ENCODE measurements around the gene CDHR1.

Gene CDHR1

DNA sequence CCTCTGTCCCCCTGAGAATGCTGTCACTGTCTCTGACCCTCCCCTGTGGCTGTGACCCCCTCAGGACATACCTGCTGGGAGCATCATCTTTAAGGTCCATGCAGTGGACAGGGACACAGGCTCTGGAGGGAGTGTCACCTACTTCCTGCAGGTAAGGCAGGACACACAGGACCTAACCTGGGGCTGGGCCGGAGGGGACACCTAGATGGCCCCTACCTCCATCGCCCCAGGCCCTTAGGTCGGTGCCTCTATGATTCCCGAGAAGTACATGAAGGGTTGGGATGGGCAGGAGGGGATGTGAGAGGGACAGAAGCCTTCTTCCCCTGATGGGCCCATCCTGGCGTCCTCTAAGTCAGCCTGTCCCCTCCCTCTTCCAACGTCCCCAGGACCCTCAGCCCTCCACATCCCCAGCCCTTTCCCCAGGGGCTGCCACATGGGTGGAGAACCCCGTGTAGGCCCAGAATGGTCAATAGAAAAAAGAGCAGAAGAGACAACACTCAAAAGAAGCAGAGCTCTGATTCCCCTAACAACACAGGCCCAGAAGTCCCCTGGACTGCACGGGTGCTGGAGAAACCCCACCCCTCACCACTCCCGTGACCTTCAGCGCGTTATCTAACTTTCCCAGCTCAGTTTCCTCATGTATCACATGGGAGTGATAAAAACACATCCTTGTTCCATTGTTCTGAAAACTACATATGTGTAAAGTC lies 6.4 kb downstream of the CDHR1 start:
- no peak for DNase-seq (ENCODE audit: low read depth in 2 of 2)

DNA sequence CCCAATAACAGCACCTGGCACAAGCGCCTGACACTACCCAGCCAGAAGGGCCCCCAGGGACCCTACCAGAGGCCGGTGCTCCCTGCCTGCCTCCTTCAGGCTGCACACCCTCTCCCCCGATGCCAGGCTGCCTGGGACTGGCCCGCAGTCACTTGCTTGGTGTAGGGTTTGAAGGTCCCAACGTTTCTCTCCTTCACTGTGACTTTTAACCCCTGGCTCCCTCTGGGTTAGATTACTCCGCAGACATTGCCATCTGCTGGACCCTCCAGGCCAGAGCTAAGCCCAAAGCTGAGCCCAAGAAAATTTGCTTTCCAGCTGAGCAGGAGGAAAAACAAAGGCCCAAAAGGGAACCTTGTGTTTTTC lies 6.9 kb downstream of the CDHR1 start:
- DNase-seq (ENCODE audit: low read depth in 2 of 2): no peak

DNA sequence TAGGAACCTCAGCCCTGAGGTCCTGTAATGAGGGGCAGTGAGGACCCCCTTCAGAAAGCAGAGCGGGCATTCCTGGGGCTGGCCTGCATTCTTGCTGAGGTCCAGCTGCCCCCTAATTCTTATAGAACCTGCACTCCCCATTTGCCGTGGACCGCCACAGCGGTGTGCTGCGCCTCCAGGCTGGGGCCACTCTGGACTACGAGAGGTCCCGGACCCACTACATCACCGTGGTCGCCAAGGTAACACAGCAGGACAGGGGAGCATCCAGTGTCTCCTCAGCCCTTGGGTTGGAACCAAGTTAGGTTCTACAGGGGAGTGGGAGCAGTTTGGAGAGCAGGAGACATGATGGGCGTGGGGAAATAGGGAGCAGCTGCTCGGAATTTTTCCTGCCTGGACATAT lies 7.3 kb downstream of the CDHR1 start:
- DNase-seq (ENCODE audit: low read depth in 2 of 2): no peak

DNA sequence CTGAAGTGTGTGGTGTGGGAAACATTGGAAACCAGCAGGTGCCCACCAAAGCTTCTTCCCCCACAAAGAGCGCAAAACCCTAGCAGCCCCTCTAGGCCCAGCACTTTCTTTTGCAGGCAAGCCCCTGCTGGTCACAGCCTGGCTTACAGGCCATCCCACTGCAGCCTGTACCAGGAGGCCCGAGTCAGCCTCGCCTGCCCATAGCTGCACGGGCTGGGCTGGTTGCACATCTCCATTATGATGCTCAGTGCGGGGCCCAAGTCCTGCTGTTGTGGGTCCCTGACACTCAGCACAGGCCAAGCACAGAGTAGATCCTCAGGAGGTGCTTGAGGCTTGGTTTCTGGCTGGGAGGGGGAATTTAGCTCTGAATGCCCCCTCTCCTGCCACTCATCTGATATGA lies 8.0 kb downstream of the CDHR1 start:
- no peak for DNase-seq (ENCODE audit: low read depth in 2 of 2)

DNA sequence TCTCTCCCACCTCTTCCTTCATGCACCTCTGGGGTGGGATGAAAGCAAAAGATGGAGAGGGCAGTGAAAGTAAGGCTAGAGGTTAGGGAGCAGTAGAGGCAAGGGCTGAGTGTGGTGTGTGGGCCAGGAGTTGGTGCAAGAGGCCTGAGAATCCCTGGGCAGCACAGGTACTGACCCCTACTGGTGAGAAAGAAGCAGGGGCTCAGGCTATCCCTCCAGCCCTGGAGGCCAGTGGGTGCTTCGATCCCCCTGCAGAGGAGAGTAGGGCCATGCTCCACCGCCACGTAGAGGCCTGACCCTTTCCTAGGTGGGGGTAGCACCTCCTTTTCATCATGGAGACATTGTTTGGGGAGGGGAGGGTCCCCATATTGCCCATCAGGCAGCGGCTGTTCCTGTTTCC lies 9.8 kb downstream of the CDHR1 start:
- DNase-seq (ENCODE audit: low read depth in 2 of 2): no peak

DNA sequence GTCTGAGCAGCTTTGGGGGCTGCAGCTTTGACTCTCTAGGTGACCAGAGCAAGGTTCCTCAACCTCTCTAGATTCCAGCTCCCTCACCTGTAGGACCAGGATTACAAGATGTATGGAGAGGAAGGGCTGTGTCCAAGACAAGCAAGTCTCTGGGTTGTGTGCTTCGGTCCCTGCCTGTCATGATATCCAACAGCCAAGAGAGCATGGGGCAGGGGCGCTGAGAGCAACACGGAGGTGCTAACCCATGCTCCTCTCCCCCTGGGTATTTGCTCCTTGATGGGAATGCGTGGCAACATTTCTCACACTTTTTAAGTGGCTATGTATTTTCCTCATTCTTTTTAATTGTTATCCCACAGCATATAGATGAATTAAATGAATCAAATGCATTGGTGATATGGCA lies 10.3 kb downstream of the CDHR1 start:
- no peak for DNase-seq (ENCODE audit: low read depth in 2 of 2)

DNA sequence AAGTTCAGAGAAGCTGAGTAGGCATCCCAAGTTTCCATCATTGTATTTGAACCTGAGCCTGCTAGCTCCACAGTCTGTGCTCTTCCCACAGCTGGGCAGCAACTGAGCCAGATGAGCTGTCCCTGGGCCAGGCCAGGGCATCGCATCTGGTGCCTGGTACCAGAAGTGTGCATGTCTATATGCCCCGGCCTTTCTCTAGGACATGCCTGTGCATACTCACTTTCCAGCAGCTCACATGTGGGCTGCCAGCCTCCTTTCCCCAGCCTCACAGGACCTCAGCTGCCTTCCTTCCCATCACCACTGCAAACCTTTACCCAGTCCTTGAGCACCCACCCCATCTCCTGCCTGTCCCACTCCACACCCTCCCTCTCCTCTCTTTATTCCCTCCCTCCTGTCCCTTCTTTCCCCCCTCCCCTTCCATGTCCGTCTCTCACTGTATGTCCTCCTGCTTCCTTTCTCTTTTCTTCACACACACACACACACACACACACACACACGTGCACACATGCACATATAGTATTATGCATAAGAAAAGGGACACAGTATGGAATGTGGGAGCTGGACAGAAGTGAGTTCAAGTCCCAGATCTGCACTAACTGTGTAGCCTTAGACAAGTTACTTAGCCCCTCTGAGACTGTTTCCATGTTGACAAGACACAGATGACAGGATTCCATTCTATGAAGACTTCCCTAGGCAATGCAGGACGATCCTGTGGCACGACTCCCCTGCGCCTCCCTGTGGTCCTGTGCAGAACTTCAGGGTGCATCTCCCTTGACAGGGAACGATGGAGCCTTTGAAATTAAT lies 10.9 kb downstream of the CDHR1 start:
- DNase-seq (ENCODE audit: low read depth in 2 of 2): peak; percentile 37 to 49

DNA sequence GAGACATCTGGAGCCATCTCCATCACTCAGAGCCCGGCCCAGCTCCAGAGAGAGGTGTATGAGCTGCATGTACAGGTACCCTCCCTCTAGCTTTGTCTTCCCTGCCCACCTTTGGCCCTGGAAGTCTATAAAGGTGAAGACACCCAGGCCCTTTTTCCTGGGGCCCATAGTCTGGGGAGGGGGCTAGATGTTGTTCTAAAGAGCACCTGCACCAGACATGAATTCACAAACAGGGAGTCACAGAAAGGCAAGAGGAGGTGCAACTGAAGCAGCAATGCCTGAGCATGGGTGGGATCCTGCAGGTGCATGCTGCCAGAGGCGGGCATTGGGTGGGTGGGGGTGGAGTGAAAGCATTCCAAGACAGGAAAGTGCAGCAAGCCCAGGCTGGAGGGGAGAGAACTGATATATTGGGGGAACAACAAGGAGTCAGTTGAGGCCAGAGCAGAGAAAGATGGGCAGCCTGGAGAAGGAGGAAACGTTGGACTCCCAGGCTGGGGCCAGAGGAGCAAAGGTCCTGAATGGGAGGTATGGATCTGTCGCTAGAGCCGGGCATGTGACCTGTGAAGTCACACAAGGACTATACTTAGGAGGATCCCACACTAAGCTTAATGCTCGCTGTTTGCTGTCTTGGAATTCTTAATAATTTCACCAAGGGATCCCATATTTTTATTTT lies 11.7 kb downstream of the CDHR1 start:
- DNase-seq (ENCODE audit: low read depth in 2 of 2): no peak

DNA sequence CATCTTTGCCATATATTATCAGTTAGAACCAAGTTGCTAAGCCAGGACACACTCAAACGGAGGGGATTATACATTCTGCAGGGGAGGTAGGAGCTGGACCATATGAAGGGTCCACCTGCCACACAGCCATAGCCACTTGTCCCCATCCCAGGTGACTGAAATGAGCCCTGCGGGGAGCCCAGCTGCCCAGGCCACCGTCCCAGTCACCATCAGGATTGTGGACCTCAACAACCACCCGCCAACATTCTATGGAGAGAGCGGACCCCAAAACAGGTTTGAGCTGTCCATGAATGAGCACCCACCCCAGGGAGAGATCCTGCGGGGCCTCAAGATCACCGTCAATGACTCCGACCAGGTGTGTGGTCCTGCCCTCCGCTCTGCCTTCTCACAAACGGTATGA lies 13.7 kb downstream of the CDHR1 start:
- no peak for DNase-seq (ENCODE audit: low read depth in 2 of 2)

DNA sequence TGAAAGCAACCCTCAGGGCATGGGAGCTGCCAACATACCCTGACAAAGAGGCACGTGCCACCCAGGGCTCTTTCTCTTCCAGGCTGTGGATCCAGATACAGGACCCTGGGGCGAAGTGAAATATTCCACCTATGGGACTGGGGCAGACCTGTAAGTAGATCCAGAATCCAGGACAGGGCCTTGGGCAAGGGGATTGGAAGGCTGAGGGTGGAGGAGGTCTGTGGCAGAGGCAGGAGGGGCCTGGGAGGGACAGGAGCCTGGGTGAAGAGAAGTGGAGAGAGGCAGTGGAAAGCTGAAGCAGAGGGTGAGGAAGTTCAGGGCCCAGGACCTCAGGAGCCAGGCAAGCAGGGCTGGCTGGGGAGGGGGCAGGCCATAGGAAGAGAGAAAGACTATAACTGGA lies 17.2 kb downstream of the CDHR1 start:
- no peak for DNase-seq (ENCODE audit: low read depth in 2 of 2)

DNA sequence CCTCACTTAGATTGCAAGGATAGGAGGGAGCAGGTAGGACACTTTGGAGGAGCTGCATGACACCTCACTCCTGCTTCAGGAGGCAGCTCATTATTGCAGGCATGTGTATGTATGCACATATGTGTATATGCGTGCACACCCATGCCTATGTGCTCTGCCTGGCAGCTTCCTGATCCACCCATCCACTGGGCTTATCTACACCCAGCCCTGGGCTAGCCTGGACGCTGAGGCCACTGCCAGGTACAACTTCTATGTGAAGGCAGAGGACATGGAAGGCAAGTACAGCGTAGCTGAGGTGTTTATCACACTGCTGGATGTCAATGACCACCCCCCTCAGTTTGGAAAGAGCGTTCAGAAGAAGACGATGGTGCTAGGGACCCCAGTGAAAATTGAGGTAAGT lies 17.7 kb downstream of the CDHR1 start:
- no peak for DNase-seq (ENCODE audit: low read depth in 2 of 2)

DNA sequence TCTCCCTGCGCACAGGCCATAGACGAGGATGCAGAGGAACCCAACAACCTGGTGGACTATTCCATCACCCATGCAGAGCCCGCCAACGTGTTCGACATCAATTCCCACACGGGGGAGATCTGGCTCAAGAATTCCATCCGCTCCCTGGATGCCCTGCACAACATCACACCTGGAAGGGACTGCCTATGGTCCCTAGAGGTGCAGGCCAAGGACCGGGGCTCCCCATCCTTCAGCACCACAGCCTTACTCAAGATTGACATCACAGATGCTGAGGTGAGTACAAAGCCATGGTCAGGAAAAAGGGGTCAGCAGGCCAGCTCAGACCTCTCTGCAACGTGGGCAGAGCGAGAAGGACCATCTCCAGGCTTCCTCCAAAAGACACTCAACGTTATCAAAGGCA lies 18.7 kb downstream of the CDHR1 start:
- DNase-seq (ENCODE audit: low read depth in 2 of 2): no peak

DNA sequence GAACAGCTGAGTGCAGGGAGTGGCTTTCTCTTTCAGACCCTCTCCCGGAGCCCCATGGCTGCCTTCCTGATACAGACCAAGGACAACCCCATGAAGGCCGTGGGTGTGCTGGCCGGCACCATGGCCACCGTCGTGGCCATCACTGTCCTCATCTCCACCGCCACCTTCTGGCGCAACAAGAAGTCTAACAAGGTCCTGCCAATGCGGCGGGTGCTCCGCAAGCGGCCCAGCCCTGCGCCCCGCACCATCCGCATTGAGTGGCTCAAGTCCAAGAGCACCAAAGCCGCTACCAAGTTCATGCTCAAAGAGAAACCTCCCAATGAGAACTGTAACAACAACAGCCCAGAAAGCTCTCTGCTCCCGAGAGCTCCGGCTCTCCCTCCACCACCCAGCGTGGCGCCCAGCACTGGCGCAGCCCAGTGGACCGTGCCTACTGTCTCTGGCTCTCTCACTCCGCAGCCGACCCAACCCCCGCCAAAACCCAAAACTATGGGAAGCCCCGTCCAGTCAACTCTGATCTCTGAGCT lies 19.8 kb downstream of the CDHR1 start:
- DNase-seq (ENCODE audit: low read depth in 2 of 2): no peak

DNA sequence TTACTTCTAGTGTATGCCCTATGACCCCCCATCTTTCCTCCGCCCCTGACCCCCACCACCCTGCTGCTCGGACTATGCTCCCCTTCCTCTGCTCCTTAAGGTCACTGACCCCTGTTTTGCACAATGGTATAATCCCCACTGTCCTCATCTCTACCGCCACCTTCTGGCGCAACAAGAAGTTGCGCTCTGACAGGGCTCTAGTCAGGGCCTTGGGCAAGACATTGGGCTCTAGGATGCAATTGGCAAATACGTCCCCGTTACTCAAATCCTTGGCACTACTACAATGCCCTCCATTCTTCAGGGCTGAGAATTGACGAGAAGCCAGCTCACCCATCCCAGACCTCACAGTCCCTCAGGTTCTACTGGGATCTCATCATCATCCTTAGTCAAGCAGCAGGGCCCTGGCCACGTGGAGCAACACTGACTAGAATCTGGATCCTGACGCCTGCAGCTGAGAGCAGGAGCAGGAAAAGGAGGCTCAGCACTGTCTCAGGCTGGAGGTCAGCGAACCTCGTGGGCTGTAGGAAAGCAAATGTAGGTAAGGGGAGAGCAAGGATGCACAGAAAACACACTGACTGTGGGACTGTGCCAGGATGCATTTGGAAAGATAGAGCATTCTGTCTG lies 20.4 kb downstream of the CDHR1 start:
- DNase-seq (ENCODE audit: low read depth in 2 of 2): no peak

DNA sequence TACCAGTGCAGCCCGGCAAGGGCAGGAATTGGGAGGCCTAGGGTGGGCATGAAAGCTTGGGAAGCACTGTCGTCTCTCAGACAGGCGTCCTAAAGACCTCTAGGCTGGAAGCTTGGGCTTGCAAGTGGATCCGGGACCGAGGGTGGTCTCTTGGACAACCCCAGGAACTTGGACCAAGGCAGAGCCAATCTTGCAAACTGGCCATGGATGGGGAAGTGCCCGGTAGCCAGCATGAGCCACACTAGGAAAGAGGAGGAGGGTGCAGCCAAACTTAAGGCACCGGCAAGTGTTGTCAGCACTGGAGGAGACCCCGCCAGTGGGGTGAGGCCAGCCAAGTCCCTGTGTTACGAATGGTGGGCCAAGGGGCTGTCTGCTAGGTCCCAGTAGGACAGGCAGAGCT lies 22.5 kb downstream of the CDHR1 start:
- DNase-seq (ENCODE audit: low read depth in 2 of 2): no peak

DNA sequence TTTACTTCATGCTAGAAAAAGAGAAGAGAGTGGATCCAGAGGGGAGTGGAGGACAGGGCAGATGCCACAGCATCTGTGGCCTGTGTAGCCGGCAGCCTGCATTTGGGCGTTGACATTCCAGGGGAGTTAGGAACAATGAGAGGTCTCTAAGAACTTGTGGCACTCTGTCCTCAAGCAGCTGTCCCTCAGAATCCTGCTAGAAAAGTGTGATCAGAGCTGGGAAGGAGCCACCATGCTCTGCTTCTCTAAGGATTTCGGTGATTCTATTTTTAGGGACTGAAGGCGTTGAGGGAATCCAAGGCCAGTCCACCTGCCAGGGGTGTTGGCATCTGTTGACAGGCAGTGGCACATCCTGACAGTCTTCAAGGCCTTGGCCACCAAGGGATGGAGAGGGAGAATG lies 23.4 kb downstream of the CDHR1 start:
- DNase-seq (ENCODE audit: low read depth in 2 of 2): no peak

DNA sequence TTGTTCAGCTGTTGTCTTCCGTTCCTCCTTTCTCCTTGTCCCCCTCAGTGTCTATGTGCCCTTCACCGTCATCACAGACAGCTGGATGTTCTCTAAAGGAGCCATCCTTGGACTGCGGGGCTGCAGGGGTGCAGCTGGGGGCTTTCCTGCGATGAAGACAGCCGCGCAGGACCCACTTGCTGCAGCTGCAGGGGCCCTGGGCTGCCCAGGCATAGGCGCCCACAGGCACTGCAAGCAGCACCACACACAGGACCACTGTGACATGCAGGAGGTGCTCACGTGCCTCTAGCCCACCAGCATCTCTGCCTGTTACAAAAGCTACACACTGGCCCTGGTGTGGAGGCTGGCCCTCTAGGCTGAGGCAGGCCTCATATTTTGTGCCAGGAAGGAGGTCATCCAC lies 27.6 kb downstream of the CDHR1 start:
- DNase-seq (ENCODE audit: low read depth in 2 of 2): no peak

DNA sequence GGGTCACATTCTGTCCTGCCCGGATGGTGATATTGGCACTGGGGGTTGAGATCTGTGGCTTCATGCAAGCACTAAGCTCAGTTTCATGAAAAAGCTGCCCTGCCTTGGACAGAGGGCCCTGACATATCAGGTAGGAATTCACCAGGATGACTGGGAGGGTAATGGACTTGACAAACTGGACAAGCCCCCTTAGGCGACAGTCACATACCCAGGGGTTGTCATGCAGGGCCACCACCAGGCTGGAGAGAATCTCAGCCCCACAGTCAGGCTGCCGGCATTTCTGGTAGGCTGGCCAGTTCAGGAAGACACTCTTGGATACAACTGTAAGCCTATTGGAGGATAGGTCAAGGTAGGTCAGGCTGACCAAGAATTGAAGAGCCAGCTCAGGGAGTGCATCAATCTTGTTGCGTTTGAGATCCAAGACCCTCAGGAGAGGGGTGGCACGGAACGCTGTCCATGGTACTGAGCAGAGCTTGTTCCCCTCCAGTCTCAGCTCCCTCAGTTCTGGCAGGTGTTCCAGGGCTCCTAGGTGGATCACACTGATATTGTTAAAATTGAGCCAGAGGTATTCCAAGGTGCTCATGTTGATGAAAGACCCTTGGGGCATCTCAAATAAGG lies 30.2 kb downstream of the CDHR1 start:
- DNase-seq (ENCODE audit: low read depth in 2 of 2): no peak

DNA sequence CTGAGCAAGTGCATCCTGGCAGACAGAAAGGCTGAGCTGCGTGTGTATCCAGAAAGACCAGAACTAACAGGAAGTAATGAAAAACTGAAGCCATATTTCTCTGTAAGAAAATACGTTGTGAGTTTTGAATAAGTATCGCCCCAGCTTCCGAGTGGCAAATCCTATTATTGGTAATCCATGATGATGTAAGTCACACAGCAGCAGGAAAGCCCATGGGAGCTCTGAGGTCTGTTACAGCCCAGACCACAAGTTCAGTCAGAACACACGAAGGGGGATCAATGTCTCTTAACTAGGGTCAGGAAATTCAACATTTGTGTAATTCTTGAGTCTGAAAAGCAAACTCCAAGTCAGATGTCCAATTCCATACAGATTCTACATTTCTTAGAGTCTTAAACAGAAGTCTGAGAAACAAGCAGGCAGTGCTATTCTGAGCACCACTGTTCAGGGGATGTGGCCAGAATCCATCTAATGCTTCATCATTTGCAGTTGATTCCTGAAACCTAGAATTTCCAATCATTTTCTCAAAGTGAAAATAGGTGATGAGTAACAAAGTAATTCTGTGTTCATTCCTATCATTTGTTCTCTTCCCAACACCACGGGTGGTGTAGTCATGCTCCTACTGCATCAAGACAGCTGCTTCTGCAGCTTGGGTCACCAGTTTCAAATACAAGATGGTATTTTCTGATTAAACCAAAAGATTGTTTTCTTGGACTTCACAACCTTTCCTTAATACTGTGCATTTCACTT lies 31.3 kb downstream of the CDHR1 start, which contains the start of gene LRIT2:
Gene LRIT2 (minus strand): TSS at position 118 of the 747 bp plus-strand sequence. CDS start 24 bp downstream, at position 94.
- DNase-seq (ENCODE audit: low read depth in 2 of 2): no peak

DNA sequence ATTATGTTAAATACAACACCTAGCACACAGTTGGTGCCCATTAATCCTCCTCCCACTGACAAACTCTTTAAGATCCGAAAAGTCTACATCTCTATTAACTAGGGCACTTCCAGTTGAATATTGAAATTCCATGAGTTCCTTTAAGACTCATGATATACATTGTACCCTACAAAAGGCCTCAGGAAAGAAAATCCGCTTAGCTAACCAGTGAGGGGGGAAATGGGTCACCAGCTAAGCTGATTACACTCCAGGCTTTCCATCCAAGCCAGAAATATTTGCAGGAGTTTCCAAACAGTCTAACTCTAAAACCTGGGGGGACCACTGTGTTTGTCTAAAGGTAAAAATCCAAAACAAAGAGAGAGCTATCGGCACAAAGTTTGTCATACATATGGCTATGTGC lies 32.3 kb downstream of the CDHR1 start:
- no peak for DNase-seq (ENCODE audit: low read depth in 2 of 2)

DNA sequence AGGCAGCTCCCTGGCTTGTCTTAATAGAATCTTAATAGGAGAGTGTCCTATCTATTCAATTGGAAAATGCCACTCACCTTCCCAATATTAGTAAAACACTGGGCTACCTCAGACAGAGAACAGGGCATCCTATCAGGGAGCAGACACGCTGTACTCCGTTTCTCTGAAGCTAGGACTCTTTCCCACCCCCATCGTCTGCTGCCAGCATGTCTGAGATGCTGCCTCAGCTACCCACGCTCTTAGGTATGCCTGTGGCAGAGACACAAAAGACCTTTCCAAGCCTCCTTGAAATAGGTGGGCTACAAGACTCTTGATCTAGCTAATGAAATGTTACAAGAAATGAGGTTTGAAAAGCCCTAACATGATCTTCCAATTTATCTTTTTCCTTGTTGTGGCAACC lies 33.5 kb downstream of the CDHR1 start:
- no peak for DNase-seq (ENCODE audit: low read depth in 2 of 2)

Measured in stimulated activated CD4-positive, alpha-beta T cell treated with anti-CD3 and anti-CD28 coated beads, Interleukin-1b, Interleukin-23, amount 100 ng/mL, for 4 hours (primary cell).